Vagina (tissue), 2 donors: ENCODE data around the gene NPFFR2. TPM values are rescaled to one million over a fixed set of nuclear protein-coding genes. Genes with fewer than 3 reads are reported as not detected.

ENCODE experiments used
- DNase-seq, 2 donors: peaks; one replicate each; pipeline ENCODE4 v3.0.0-alpha.2; 2017; ENCODE audit errors: extremely low spot score in 2 of 2
- H3K27ac ChIP-seq: fragments of 200-600 bp; sonication (generic); one replicate; pipeline ENCODE4 v1.5.1; 2019
- H3K27me3 ChIP-seq: fragments of 200-600 bp; sonication (generic); one replicate; pipeline ENCODE4 v1.5.1; 2019
- H3K36me3 ChIP-seq, 2 donors: fragments of 200-600 bp; sonication (generic); one replicate each; pipeline ENCODE4 v1.5.1; 2017 to 2019
- H3K4me1 ChIP-seq: fragments of 200-600 bp; sonication (generic); one replicate; pipeline ENCODE4 v1.5.1; 2019
- H3K4me3 ChIP-seq, 2 donors: fragments of 200-600 bp; sonication (generic); 1 replicate in 1 of 2; 2 replicates in 1 of 2; pipeline ENCODE4 v1.5.1; 2016 to 2019
- H3K9me3 ChIP-seq: fragments of 200-600 bp; sonication (generic); one replicate; pipeline ENCODE4 v1.5.1; 2019
- POLR2A ChIP-seq, 2 donors: fragments of 450-650 bp; IDR thresholded peaks; one replicate each; pipeline ENCODE4 v1.6.1; 2017; ENCODE audit warnings: antibody characterized with exemption in 2 of 2, mild to moderate bottlenecking in 2 of 2, moderate library complexity in 2 of 2
- POLR2AphosphoS5 ChIP-seq, 2 donors: sonication (generic); formaldehyde crosslinking; IDR thresholded peaks; one replicate each; pipeline ENCODE4 v1.9.0; 2017; ENCODE audit warnings: antibody characterized with exemption in 2 of 2, mild to moderate bottlenecking in 2 of 2, low read depth in 1 of 2; ENCODE audit not compliant: insufficient read depth in 1 of 2
- intact Hi-C: fragments of 100-400 bp; cut with DNase I; formaldehyde crosslinking; loops from one replicate; pipeline ENCODE4 v1.15.1; 2023
- total RNA-seq: library from RNA; depleted of rRNA; stranded (reverse); fragments of >200 nt; gene quantifications from one replicate; pipeline ENCODE4 v1.2.3, GENCODE V29; 2016
- TF ChIP-seq, protein P1 (sequence below), 3 experiments: fragments of 450-650 bp in 2 of 3; fragments of 200-600 bp in 1 of 3; sonication (generic) in 1 of 3; IDR thresholded peaks; one replicate each; pipeline ENCODE4 v1.5.1; 2017 to 2019; ENCODE audit warnings: antibody characterized with exemption in 3 of 3, mild to moderate bottlenecking in 2 of 3, moderate library complexity in 2 of 3

NPFFR2 gene
- total RNA-seq = not detected

DNA sequence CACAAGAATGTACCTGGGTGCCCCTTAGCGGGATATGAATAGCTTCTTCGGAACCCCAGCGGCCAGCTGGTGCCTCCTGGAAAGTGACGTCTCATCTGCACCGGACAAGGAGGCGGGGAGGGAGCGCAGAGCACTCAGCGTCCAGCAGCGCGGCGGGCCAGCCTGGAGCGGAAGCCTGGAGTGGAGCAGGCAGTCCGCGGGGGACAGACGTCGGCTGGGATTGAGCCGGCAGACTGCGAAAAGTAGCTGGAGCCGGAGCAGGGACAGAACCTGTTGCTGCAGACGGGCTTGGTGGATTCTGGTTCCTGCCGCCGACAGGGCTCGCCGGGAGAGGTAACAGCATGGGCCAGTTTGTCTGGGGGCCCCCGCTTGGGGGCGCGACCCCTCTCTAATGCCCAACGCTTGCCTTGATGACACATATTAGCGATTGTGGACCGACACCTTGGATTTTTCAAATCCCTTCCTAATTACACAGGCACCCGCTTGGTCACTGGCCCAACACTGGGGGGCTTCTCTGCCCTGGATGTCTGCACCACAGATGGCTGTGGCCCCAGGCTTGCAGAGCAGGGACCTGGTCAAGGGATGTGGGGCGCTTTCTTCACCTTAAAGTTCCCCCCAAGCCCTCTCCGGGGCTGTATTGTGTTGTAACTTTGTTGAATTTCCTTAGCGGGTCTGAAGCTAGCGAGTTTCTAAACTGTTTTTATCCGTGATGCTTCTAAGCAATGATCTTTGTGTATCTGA, at the start of gene NPFFR2:
TSS of gene NPFFR2 (plus strand) at position 133 of the 741 bp plus-strand sequence. CDS start 96,592 bp downstream, outside the sequence.
- Histone ChIP-seq H3K36me3 (no peaks in the 10 kb centered on the region), H3K4me3 (no peak within 1 kb of the TSS), H3K4me1 (peaks cover 6% of the 10 kb centered on the region), H3K9me3 (no peaks in the 10 kb centered on the region), H3K27me3 (no peaks in the 10 kb centered on the region), H3K27ac (no peak within 1 kb of the TSS)
- intact Hi-C loops = no loop called here
- TF ChIP-seq POLR2A (IDR thresholded peaks at IDR 0.05) (no peak), POLR2AphosphoS5 (IDR thresholded peaks at IDR 0.05; ENCODE audit: insufficient read depth in 1 of 2, low read depth in 1 of 2) (no peak)
- TF ChIP-seq, protein P1, sequence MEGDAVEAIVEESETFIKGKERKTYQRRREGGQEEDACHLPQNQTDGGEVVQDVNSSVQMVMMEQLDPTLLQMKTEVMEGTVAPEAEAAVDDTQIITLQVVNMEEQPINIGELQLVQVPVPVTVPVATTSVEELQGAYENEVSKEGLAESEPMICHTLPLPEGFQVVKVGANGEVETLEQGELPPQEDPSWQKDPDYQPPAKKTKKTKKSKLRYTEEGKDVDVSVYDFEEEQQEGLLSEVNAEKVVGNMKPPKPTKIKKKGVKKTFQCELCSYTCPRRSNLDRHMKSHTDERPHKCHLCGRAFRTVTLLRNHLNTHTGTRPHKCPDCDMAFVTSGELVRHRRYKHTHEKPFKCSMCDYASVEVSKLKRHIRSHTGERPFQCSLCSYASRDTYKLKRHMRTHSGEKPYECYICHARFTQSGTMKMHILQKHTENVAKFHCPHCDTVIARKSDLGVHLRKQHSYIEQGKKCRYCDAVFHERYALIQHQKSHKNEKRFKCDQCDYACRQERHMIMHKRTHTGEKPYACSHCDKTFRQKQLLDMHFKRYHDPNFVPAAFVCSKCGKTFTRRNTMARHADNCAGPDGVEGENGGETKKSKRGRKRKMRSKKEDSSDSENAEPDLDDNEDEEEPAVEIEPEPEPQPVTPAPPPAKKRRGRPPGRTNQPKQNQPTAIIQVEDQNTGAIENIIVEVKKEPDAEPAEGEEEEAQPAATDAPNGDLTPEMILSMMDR (IDR thresholded peaks at IDR 0.05) = no peak
- DNase-seq = no peak

DNA sequence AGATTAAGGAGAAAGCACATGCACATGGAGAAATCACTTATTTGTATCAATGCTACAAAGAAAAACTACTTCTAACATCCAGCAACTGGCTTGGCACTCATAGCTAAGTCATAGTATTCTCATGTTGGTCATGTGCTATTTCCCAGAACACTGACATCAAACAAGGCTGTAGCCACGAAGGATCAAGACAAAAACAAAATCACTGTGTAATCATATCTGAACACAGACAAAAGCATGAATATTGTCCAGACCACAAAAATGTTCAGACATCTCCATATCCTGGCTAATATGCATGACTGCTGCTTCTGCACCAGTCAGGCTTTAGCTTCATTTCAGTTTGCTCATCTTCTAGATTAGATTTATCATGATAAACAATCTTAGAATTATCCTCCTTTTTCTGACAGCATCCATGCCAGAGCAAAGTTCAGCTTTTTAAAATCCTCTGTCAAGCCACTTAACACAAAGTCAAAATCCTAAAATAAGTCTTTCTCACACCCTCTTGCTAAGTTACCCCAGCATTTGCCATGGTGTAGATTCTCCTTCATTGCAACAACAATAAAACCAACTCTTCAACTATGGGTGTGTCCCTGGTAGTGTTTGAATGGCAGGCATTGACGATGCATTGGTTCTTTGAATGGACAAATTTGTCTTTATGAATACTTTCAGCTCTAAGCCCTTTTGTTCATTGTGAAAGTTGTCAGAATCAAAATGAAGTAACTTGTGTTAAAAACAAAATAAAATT, 39.1 kb upstream of the NPFFR2 start:
- intact Hi-C loops = no loop called here
- Histone ChIP-seq H3K4me1 (no peaks in the 10 kb centered on the region), H3K27me3 (no peaks in the 10 kb centered on the region), H3K9me3 (no peaks in the 10 kb centered on the region), H3K27ac (no peak overlapping the region), H3K36me3 (no peaks in the 10 kb centered on the region), H3K4me3 (no peak overlapping the region)
- TF ChIP-seq, protein P1 (IDR thresholded peaks at IDR 0.05) = no peak
- TF ChIP-seq POLR2A (IDR thresholded peaks at IDR 0.05) = no peak
- TF ChIP-seq POLR2AphosphoS5 (IDR thresholded peaks at IDR 0.05; ENCODE audit: insufficient read depth in 1 of 2, low read depth in 1 of 2) = no peak
- DNase-seq = no peak

DNA sequence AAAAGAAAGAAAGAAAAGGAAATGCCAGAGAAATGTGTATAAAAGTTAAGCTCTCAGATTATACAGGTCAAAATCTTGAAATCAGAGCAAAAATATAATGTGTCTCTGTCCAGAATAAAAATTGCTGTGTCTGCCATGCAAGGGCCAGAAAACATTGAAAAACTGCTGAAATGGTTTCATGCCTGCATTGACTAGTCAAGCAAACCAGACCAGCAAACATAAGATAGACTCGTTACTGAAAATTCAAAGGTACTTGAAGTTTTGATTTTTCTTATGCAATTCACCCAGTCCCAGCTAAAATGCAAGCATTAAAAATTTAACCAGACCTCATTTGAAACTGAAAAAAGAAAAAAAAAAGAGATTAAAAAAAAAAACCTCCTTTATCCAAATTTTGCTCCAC, 37.2 kb upstream of the NPFFR2 start:
- H3K4me3 ChIP-seq = no peak overlapping the region
- H3K27ac ChIP-seq = no peak overlapping the region
- intact Hi-C loops = no loop called here
- no peak for DNase-seq
- no peaks in the 10 kb centered on the region for H3K27me3 ChIP-seq
- H3K9me3 ChIP-seq = no peaks in the 10 kb centered on the region
- H3K36me3 ChIP-seq = no peaks in the 10 kb centered on the region
- no peaks in the 10 kb centered on the region for H3K4me1 ChIP-seq
- no peak for TF ChIP-seq POLR2A (IDR thresholded peaks at IDR 0.05)

DNA sequence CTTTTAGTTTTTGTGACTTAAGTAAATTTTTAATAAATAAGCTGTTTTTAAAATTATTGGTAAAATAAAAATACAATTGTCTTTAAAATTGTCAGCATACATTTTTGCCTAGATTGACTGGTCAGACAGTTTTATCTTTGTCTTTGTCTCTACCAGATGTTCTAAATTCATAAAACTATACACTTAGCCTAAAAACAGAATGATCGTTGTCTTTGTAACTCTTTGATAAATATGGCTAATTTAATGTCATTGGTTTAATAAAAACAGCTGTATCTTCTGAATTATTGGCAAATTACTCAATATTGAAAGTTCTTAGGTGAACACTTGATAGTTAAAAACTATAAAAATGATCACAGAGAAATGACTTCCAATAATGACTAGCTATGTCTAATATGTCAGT, 36.5 kb upstream of the NPFFR2 start:
- Histone ChIP-seq H3K27me3 (no peaks in the 10 kb centered on the region), H3K9me3 (no peaks in the 10 kb centered on the region)
- no peak for DNase-seq

DNA sequence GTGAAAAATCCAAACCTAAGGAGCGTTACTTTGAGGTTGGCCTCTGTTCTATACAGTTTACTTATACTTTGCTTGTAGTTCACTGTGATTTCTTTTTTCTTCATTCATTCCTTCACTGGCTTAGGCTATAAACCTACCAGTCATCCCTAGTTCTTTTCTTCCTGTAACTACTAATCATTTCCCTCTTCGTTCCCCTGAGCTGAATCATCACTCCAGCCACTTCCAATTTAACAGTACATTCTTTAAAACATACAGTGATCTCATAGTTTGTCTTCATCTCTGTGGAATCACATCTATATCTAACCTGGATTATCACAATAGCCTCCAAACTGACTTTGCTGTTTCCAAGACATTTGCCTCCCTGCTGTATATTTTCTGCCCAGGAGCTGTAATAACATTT, 25.2 kb upstream of the NPFFR2 start:
- Histone ChIP-seq H3K4me3 (no peak overlapping the region), H3K36me3 (no peaks in the 10 kb centered on the region), H3K9me3 (no peaks in the 10 kb centered on the region), H3K27me3 (no peaks in the 10 kb centered on the region), H3K4me1 (no peaks in the 10 kb centered on the region), H3K27ac (no peak overlapping the region)
- TF ChIP-seq, protein P1 (IDR thresholded peaks at IDR 0.05) = no peak
- intact Hi-C loops = no loop called here
- DNase-seq = no peak

More for the DNA sequence above, 36.5 kb upstream of the NPFFR2 start:
- no peaks in the 10 kb centered on the region for H3K36me3 ChIP-seq
- intact Hi-C loops = no loop called here
- no peaks in the 10 kb centered on the region for H3K4me1 ChIP-seq
- H3K27ac ChIP-seq = no peak overlapping the region
- no peak overlapping the region for H3K4me3 ChIP-seq
- no peak for TF ChIP-seq POLR2A (IDR thresholded peaks at IDR 0.05)
- TF ChIP-seq POLR2AphosphoS5 (IDR thresholded peaks at IDR 0.05; ENCODE audit: insufficient read depth in 1 of 2, low read depth in 1 of 2) = no peak
- TF ChIP-seq, protein P1 (IDR thresholded peaks at IDR 0.05) = no peak
